Tibial nerve (tissue), 4 donors: ENCODE data around the gene RIPOR3. TPM values are rescaled to one million over a fixed set of nuclear protein-coding genes. Genes with fewer than 3 reads are reported as not detected.
"Not testable (repeated sequence)": the region's sequence is repeated elsewhere in the genome, so short reads cannot be mapped to it uniquely, and the experiment has no call there.

ENCODE experiments used
- DNase-seq, 2 donors: peaks; one replicate each; pipeline ENCODE4 v3.0.0-alpha.2; 2019; ENCODE audit warnings: low spot score in 2 of 2
- H3K27ac ChIP-seq, 4 donors: fragments of 200-600 bp; sonication (generic) in 3 of 4; one replicate each; pipeline ENCODE4 v1.5.1; 2017 to 2019; ENCODE audit warnings: mild to moderate bottlenecking in 1 of 4
- H3K27me3 ChIP-seq, 2 donors: fragments of 200-600 bp; sonication (generic) in 1 of 2; one replicate each; pipeline versions ENCODE4 v1.5.1 to v1.6.0; 2017 to 2019
- H3K36me3 ChIP-seq, 3 donors: fragments of 200-600 bp; sonication (generic); one replicate each; pipeline ENCODE4 v1.5.1; 2018 to 2019
- H3K4me1 ChIP-seq, 4 donors: fragments of 200-600 bp; sonication (generic) in 3 of 4; one replicate each; pipeline ENCODE4 v1.5.1; 2017 to 2019
- H3K4me3 ChIP-seq, 4 donors: fragments of 200-600 bp; sonication (generic) in 3 of 4; one replicate each; pipeline ENCODE4 v1.5.1; 2017 to 2019; ENCODE audit warnings: mild to moderate bottlenecking in 1 of 4, moderate library complexity in 1 of 4
- H3K9me3 ChIP-seq, 4 donors: fragments of 200-600 bp; sonication (generic) in 3 of 4; one replicate each; pipeline ENCODE4 v1.5.1; 2017 to 2019
- EP300 ChIP-seq, 2 donors: sonication (generic); formaldehyde crosslinking; IDR thresholded peaks; one replicate each; pipeline ENCODE4 v1.6.1; 2017; ENCODE audit warnings: antibody characterized with exemption in 2 of 2, mild to moderate bottlenecking in 1 of 2
- POLR2A ChIP-seq, 2 donors: fragments of 450-650 bp; IDR thresholded peaks; one replicate each; pipeline ENCODE4 v1.6.1; 2017; ENCODE audit warnings: antibody characterized with exemption in 2 of 2, mild to moderate bottlenecking in 2 of 2, moderate library complexity in 2 of 2
- WGBS, 2 donors: methylation state at CpG; one replicate each; pipeline ENCODE4 v1.1.5; 2018; 5-methylcytosine and 5-hydroxymethylcytosine counted together
- total RNA-seq, 4 donors: library from RNA; depleted of rRNA; stranded (reverse); fragments of >200 nt; gene quantifications; one replicate each; pipeline ENCODE4 v1.1.0, GENCODE V29; 2016
- TF ChIP-seq, protein P1 (sequence below), 5 experiments: fragments of 200-600 bp in 3 of 5; fragments of 450-650 bp in 2 of 5; sonication (generic) in 3 of 5; IDR thresholded peaks; one replicate each; pipeline ENCODE4 v1.5.1; 2016 to 2019; ENCODE audit warnings: antibody characterized with exemption in 5 of 5, mild to moderate bottlenecking in 3 of 5, moderate library complexity in 2 of 5

Gene RIPOR3
- total RNA-seq, 4 donors from 2014 or later: 24.5 to 73.0 (median 35.5) TPM

DNA sequence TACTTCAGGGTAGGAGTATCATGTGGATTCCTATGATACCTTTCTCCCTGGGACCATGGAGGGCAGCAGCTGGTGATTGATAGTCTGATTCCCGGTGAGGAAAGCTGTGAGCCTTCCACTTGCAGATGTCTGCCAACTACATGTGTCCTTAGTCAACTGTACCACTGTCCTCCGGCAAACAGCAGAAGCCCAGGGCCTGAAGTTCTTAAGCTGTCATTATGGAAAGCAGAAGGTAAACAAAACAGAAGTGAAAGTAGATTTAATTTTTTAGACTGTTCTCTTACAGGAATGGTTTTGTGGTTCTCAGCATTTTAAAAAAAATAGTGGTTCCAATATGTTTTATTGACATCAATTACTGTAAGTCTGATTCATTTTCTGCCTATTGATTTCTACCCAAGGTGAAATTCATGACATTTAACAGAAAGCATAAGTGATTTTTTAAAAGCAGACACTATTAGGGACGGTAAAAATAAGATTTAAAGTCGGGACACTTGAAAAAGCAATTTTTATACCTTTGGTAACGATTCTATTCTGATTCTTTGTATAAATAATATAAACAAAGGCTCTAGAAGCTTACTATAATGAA, 144.5 kb downstream of the RIPOR3 start:
- Histone ChIP-seq H3K36me3 (peaks cover 0 to 6% (median 0%) of the 10 kb centered on the region in 3 donors), H3K4me3 (no peak overlapping the region), H3K27me3 (no peaks in the 10 kb centered on the region), H3K9me3 (no peaks in the 10 kb centered on the region), H3K4me1 (peaks cover 0 to 77% (median 8%) of the 10 kb centered on the region in 4 donors), H3K27ac (no peak overlapping the region)
- no peak for DNase-seq
- TF ChIP-seq EP300 (IDR thresholded peaks at IDR 0.05): no peak
- no peak for TF ChIP-seq POLR2A (IDR thresholded peaks at IDR 0.05)
- TF ChIP-seq, protein P1, sequence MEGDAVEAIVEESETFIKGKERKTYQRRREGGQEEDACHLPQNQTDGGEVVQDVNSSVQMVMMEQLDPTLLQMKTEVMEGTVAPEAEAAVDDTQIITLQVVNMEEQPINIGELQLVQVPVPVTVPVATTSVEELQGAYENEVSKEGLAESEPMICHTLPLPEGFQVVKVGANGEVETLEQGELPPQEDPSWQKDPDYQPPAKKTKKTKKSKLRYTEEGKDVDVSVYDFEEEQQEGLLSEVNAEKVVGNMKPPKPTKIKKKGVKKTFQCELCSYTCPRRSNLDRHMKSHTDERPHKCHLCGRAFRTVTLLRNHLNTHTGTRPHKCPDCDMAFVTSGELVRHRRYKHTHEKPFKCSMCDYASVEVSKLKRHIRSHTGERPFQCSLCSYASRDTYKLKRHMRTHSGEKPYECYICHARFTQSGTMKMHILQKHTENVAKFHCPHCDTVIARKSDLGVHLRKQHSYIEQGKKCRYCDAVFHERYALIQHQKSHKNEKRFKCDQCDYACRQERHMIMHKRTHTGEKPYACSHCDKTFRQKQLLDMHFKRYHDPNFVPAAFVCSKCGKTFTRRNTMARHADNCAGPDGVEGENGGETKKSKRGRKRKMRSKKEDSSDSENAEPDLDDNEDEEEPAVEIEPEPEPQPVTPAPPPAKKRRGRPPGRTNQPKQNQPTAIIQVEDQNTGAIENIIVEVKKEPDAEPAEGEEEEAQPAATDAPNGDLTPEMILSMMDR (IDR thresholded peaks at IDR 0.05): no peak
- WGBS, 2 donors: 75 to 84% methylated on average over 5 of the region's 5 CpGs

DNA sequence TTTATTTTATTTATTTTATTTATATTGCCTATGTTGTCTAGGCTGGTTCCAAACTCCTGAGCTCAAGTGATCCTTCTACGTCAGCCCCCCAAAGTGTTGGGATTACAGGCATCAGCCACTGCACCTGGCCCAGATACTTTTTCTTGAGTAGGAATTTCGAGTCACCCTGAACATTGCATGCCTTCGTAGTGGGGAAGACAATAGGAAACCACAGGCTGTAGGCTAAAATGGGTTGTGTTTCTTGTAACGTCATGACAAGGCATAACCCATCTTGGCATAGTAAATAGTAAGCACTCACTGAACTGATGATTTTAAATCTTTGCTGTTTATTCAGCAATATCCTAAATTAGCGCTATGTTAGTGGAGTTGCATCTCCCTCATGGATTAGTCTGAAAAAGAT, 146.2 kb downstream of the RIPOR3 start:
- H3K9me3 ChIP-seq: no peaks in the 10 kb centered on the region
- DNase-seq: no peak
- 76 to 90% methylated on average over 5 of the region's 5 CpGs for WGBS, 2 donors

DNA sequence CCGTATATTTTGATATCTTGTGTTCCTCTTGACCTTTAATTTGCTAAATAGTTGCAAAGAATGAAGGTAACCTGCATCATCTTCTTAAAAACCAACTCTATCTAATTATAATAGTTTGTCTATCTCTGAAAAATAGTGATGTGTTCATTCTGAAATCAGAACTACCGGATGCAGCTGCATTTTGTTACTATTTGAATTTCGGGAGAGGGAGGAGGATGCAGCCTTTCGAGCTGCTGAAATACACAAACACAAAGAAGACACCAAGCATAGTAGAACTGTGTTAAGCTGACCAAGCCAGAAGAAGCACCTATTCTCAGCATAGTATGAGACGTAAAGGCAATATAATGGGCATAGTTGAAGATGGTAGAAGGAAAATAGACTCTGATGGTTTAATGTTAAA, 148.0 kb downstream of the RIPOR3 start:
- DNase-seq: no peak
- Histone ChIP-seq H3K27ac (no peak overlapping the region), H3K4me3 (no peak overlapping the region), H3K4me1 (peaks cover 0 to 72% (median 18%) of the 10 kb centered on the region in 4 donors), H3K27me3 (no peaks in the 10 kb centered on the region), H3K9me3 (no peaks in the 10 kb centered on the region), H3K36me3 (peaks cover 0 to under 1% (median 0%) of the 10 kb centered on the region in 3 donors)
- no peak for TF ChIP-seq EP300 (IDR thresholded peaks at IDR 0.05)
- 49 to 53% methylated on average over 5 of the region's 5 CpGs for WGBS, 2 donors

More for the DNA sequence above, 146.2 kb downstream of the RIPOR3 start:
- H3K27ac ChIP-seq: no peak overlapping the region
- no peaks in the 10 kb centered on the region for H3K27me3 ChIP-seq
- TF ChIP-seq, protein P1 (IDR thresholded peaks at IDR 0.05): no peak
- no peak for TF ChIP-seq EP300 (IDR thresholded peaks at IDR 0.05)
- TF ChIP-seq POLR2A (IDR thresholded peaks at IDR 0.05): no peak
- no peak overlapping the region for H3K4me3 ChIP-seq
- H3K36me3 ChIP-seq: peaks cover 0 to 6% (median 0%) of the 10 kb centered on the region in 3 donors
- H3K4me1 ChIP-seq: peaks cover 0 to 88% (median 18%) of the 10 kb centered on the region in 4 donors

DNA sequence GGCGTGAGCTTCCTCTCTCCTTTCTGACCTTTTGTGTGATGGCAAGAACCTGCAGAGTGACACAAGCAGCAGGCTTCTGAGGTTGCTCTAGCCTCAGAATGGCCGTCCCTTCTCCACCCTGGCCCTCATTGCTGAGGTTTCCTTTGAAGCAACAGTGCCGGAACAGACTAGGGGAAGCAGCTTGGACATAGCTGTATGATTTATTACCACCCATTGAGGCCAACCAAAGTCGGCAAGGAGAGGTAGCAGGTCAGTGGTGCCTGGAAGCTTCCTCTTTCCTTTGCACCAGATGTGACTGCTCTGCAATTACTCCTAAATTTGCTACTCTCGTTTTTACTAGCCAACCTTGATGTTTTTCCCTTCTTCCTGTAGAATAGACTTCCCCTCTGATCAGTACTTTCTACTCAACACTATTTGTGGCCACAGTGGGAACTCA, 149.7 kb downstream of the RIPOR3 start:
- Histone ChIP-seq H3K36me3 (no peaks in the 10 kb centered on the region), H3K4me1 (peaks cover 0 to 58% (median 18%) of the 10 kb centered on the region in 4 donors), H3K27ac (peak overlapping the region in 2 of 4 donors; percentile 29 to 68), H3K9me3 (no peaks in the 10 kb centered on the region), H3K27me3 (no peaks in the 10 kb centered on the region), H3K4me3 (no peak overlapping the region)
- WGBS, 2 donors: 70 to 73% methylated on average over 5 of the region's 5 CpGs
- TF ChIP-seq, protein P1 (IDR thresholded peaks at IDR 0.05): no peak
- no peak for TF ChIP-seq POLR2A (IDR thresholded peaks at IDR 0.05)
- TF ChIP-seq EP300 (IDR thresholded peaks at IDR 0.05): no peak
- DNase-seq: no peak

DNA sequence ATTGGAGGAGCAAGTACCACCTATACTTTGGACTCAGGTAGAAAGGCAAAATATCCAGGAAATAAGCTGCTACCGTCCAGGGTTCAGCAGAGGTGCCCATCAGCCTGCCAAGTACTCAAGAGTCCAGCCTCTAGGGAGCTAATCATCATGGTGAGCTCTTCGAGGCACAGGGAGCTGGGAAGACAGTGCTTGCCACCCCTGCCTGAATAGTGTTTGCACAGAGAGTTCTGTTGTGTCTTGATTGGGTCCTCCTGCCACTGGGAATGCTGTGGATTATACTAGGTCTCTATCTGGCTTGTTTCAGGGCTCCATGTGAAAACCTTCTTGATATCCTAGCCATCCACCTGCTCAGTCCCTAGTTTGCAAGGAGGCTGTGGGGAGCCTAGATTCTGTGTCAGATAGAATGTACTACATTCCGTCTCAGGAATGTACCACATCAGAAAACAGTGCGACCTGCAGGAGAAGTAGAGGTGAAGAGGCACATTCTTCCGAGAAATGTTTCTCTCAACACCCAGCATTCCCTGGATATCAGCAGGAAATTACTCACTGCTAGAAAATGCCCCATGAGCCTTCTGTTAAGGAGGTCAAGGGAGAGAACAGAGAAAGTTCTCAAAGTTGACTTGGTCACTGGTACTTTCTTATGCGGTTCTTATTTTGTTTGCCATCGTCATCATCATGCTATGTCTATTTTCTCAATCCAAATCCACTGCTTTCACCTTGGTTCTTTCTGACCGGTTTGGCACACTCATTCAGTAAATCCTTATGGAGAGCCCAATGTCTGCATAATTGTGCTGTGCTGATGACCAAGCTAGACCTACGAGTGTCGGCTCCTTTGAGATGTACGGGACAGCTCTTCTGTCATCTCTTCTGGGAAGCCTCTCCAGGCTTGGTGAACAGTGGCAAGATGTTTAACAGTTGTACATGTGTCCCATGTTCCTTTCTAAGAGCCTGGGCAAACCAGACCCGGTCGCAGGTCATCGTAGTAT, 150.4 kb downstream of the RIPOR3 start:
- H3K27ac ChIP-seq: peak overlapping the region in 3 of 4 donors; percentile 29 to 68 (median 39)
- no peak overlapping the region for H3K4me3 ChIP-seq
- 59% methylated on average over 14 of the region's 14 CpGs for WGBS, 2 donors
- TF ChIP-seq POLR2A (IDR thresholded peaks at IDR 0.05): no peak
- peak in 1 of 2 donors; percentile 65 for TF ChIP-seq EP300 (IDR thresholded peaks at IDR 0.05)
- no peaks in the 10 kb centered on the region for H3K27me3 ChIP-seq
- DNase-seq: no peak
- H3K36me3 ChIP-seq: no peaks in the 10 kb centered on the region
- no peaks in the 10 kb centered on the region for H3K9me3 ChIP-seq
- H3K4me1 ChIP-seq: peaks cover 0 to 58% (median 18%) of the 10 kb centered on the region in 4 donors

DNA sequence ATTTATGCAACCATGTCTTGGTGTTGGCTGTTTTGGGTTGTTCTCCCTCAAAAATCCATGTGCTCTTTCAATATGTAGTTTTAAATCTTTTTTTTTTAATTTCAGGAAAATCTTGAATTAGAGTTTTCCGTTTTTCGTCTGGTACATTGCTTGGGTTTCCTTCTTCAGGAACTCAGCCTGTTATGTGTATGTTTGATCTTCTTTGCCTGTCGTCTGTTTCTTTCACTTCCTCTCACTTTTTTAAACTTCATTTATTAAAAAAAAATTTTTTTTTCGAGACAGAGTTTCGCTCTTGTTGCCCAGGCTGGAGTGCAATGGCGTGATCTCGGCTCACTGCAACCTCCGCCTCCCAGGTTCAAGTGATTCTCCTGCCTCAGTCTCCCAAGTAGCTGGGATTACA, 151.5 kb downstream of the RIPOR3 start:
- not testable (repeated sequence) for H3K4me3 ChIP-seq, DNase-seq, H3K36me3 ChIP-seq, H3K27ac ChIP-seq, H3K27me3 ChIP-seq, H3K9me3 ChIP-seq
- WGBS, 2 donors: 95% methylated on average over 8 of the region's 8 CpGs
- peaks cover 0 to 63% (median 22%) of the 10 kb centered on the region in 4 donors for H3K4me1 ChIP-seq
